WTC11 (cell line): ENCODE results near the gene UFSP2. TPM values are rescaled to one million over a fixed set of nuclear protein-coding genes. Genes with fewer than 3 reads are reported as not detected.
"Not testable (repeated sequence)": the region's sequence is repeated elsewhere in the genome, so short reads cannot be mapped to it uniquely, and the experiment has no call there.

Experiments
- ATAC-seq: fragments of 200-7000 bp; cut with Tn5 transposase; 2 replicates; pipeline ENCODE4 v1.10.0; 2021; ENCODE audit warnings: mild to moderate bottlenecking, moderate library complexity
- CTCF ChIA-PET: fragments of 300-600 bp; sonication (Branson Sonifier 250); formaldehyde crosslinking; loops from one replicate; lab custom pipeline; 2021; ENCODE audit warnings: antibody characterized with exemption; lab: Charles Lee
- POLR2A ChIA-PET: fragments of 350-600 bp; sonication (Branson Sonifier 250); formaldehyde crosslinking; loops from one replicate; lab custom pipeline; 2021; ENCODE audit warnings: antibody characterized with exemption; lab: Charles Lee
- DNase-seq: peaks from one replicate; pipeline ENCODE4 v3.0.0; 2021; ENCODE audit warnings: low spot score
- H3K27ac Mint-ChIP-seq: 2 replicates; pipeline ENCODE4 v1.8.0; 2021; ENCODE audit warnings: mixed read lengths
- H3K27me3 Mint-ChIP-seq: 2 replicates; pipeline ENCODE4 v1.8.0; 2021; ENCODE audit warnings: low read depth, mild to moderate bottlenecking, moderate library complexity, mixed read lengths
- H3K36me3 Mint-ChIP-seq: 2 replicates; pipeline ENCODE4 v1.8.0; 2021; ENCODE audit warnings: mixed read lengths
- H3K4me1 Mint-ChIP-seq: 2 replicates; pipeline ENCODE4 v1.8.0; 2022; ENCODE audit warnings: mixed read lengths
- H3K4me3 Mint-ChIP-seq: 2 replicates; pipeline ENCODE4 v1.8.0; 2021; ENCODE audit warnings: mild to moderate bottlenecking, moderate library complexity, mixed read lengths
- H3K9me3 Mint-ChIP-seq: 2 replicates; pipeline ENCODE4 v1.8.0; 2021; ENCODE audit warnings: mixed read lengths
- AFF4 ChIP-seq: sonication (generic); formaldehyde crosslinking; IDR thresholded peaks from 2 replicates; pipeline ENCODE4 v1.8.1; 2023; ENCODE audit warnings: mild to moderate bottlenecking, missing genetic modification reagents, borderline replicate concordance
- AR ChIP-seq: fragments of 250-450 bp; sonication (Bioruptor Pico); IDR thresholded peaks from 2 replicates; pipeline ENCODE4 v1.9.0; 2021; ENCODE audit warnings: mild to moderate bottlenecking
- ARID4B ChIP-seq: sonication (generic); formaldehyde crosslinking; IDR thresholded peaks from 2 replicates; pipeline ENCODE4 v1.8.0; 2023; ENCODE audit warnings: missing genetic modification reagents, mild to moderate bottlenecking, borderline replicate concordance
- FOXP4 ChIP-seq: sonication (generic); formaldehyde crosslinking; IDR thresholded peaks from 2 replicates; pipeline ENCODE4 v1.8.0; 2022; ENCODE audit warnings: mild to moderate bottlenecking, missing genetic modification reagents
- JAZF1 ChIP-seq: fragments of 250-450 bp; sonication (Bioruptor Pico); IDR thresholded peaks from 2 replicates; pipeline ENCODE4 v1.9.0; 2021; ENCODE audit warnings: moderate library complexity, mild to moderate bottlenecking, inconsistent platforms
- NFATC4 ChIP-seq: fragments of 250-450 bp; sonication (Bioruptor Pico); IDR thresholded peaks from 2 replicates; pipeline ENCODE4 v1.9.0; 2021; ENCODE audit warnings: mild to moderate bottlenecking
- PRRX2 ChIP-seq: fragments of 250-450 bp; sonication (Bioruptor Pico); IDR thresholded peaks from 2 replicates; pipeline ENCODE4 v1.8.0; 2021; ENCODE audit warnings: mild to moderate bottlenecking
- ZBTB21 ChIP-seq: sonication (generic); formaldehyde crosslinking; IDR thresholded peaks from 2 replicates; pipeline ENCODE4 v1.8.1; 2023; ENCODE audit warnings: mild to moderate bottlenecking, missing genetic modification reagents, borderline replicate concordance
- ZNF138 ChIP-seq: sonication (generic); formaldehyde crosslinking; conservative IDR thresholded peaks from 2 replicates; pipeline ENCODE4 v1.8.1; 2022; ENCODE audit warnings: mild to moderate bottlenecking, moderate library complexity, missing genetic modification reagents
- ZNF219 ChIP-seq: sonication (generic); formaldehyde crosslinking; IDR thresholded peaks from 2 replicates; pipeline ENCODE4 v1.8.0; 2023; ENCODE audit warnings: missing genetic modification reagents, mild to moderate bottlenecking, borderline replicate concordance
- ZNF232 ChIP-seq: sonication (generic); formaldehyde crosslinking; IDR thresholded peaks from 2 replicates; pipeline ENCODE4 v1.8.0; 2022; ENCODE audit warnings: mild to moderate bottlenecking, missing genetic modification reagents
- ZNF671 ChIP-seq: fragments of 250-450 bp; sonication (Bioruptor Pico); IDR thresholded peaks from 2 replicates; pipeline ENCODE4 v1.8.0; 2021; ENCODE audit warnings: mild to moderate bottlenecking
- total RNA-seq: library from RNA; stranded (reverse); gene quantifications from 3 replicates; pipeline ENCODE4 v1.2.3, GENCODE V29; 2021

Gene UFSP2
- total RNA-seq, 1 experiment from 2014 or later = 30.8 TPM

- TF ChIP-seq AR = no peak
Observed at GRCh38 chr4:185363251-185363650, 62.5 kb downstream of the UFSP2 start (continued).

- H3K4me3 Mint-ChIP-seq, POLR2A ChIA-PET, DNase-seq, H3K36me3 Mint-ChIP-seq, ATAC-seq, H3K9me3 Mint-ChIP-seq, H3K4me1 Mint-ChIP-seq, H3K27me3 Mint-ChIP-seq, H3K27ac Mint-ChIP-seq: not testable (repeated sequence)
- CTCF ChIA-PET = interaction anchor here (0.7 kb wide), 2 partner anchors 24 to 669 kb away, joined by 3 read pairs; no protein-coding TSS in a partner anchor
Observed at GRCh38 chr4:185362570-185362969, 63.2 kb downstream of the UFSP2 start.

- H3K9me3 Mint-ChIP-seq = no peaks in the 10 kb centered on the region
- TF ChIP-seq ARID4B = no peak
- TF ChIP-seq ZNF232 = no peak
- no peak for TF ChIP-seq ZNF219 (CRISPR knock-in tag)
- no peak for TF ChIP-seq PRRX2 (CRISPR knock-in tag)
- no peak for TF ChIP-seq ZBTB21 (CRISPR knock-in tag)
- TF ChIP-seq FOXP4 (CRISPR knock-in tag) = no peak
- no peak for TF ChIP-seq ZNF138 (CRISPR knock-in tag)
- no peak for TF ChIP-seq AFF4 (CRISPR knock-in tag)
- TF ChIP-seq JAZF1 (CRISPR knock-in tag) = no peak
- TF ChIP-seq NFATC4 (CRISPR knock-in tag) = no peak
- TF ChIP-seq ZNF671 = no peak
- no peak overlapping the region for H3K4me3 Mint-ChIP-seq
- ChIA-PET CTCF (no interaction called here), POLR2A (no interaction called here)
- DNase-seq = no peak
- 0 out of 2 replicates have a peak overlapping the region, but pooled peaks have one; percentile 25 for H3K27ac Mint-ChIP-seq
- H3K36me3 Mint-ChIP-seq = peaks cover 7% of the 10 kb centered on the region; the same call in 1 of the 2 replicates
- no peaks in the 10 kb centered on the region for H3K27me3 Mint-ChIP-seq
- peaks cover 10% of the 10 kb centered on the region for H3K4me1 Mint-ChIP-seq
- no peak for ATAC-seq
Observed at GRCh38 chr4:185361872-185362271, 63.9 kb downstream of the UFSP2 start.
